GM12878 (cell line): ENCODE results near the gene TAF9. TPM values are rescaled to one million over a fixed set of nuclear protein-coding genes. Genes with fewer than 3 reads are reported as not detected.

Source experiments
- ATAC-seq: fragments of 200-7000 bp; cut with Tn5 transposase; 3 replicates; pipeline ENCODE4 v1.9.1; 2020; ENCODE audit warnings: mild to moderate bottlenecking, moderate library complexity
- BruUV-seq: library from RNA; stranded (reverse); fragments of 400-500 nt; replicated peaks from 2 replicates; lab custom pipeline; 2021; lab: Mats Ljungman, UMichigan
- CTCF ChIA-PET: fragments of 300-600 bp; sonication (Branson Sonifier 250); formaldehyde crosslinking; extraction: SDS; loops from one replicate; lab custom pipeline; 2021; ENCODE audit warnings: inconsistent platforms; lab: Yijun Ruan, JAX
- POLR2A ChIA-PET: fragments of 350-600 bp; formaldehyde crosslinking; extraction: SDS; loops from one replicate; lab custom pipeline; 2021; ENCODE audit warnings: inconsistent platforms; lab: Charles Lee
- RAD21 ChIA-PET: fragments of 300-600 bp; sonication (Branson Sonifier 250); formaldehyde crosslinking; loops from one replicate; lab custom pipeline; 2023; ENCODE audit warnings: antibody characterized with exemption; ENCODE audit not compliant: unreplicated experiment; lab: Charles Lee
- SMC1A ChIA-PET: fragments of 300-600 bp; sonication (Branson Sonifier 250); formaldehyde crosslinking; loops from one replicate; lab custom pipeline; 2023; ENCODE audit not compliant: unreplicated experiment, uncharacterized antibody; lab: Charles Lee
- DNase-seq: peaks from one replicate; pipeline ENCODE4 v3.0.0-alpha.2; 2011; ENCODE audit warnings: low read depth, low spot score
- FAIRE-seq: peaks from 3 replicates; lab custom pipeline; 2011; peaks lifted over from hg19 to GRCh38; lab: Jason Lieb, UNC
- H2AFZ ChIP-seq: 2 replicates; pipeline ENCODE4 v1.6.0; 2011; ENCODE audit warnings: low read depth, low read length, control low read depth; ENCODE audit not compliant: control insufficient read depth
- H3K27ac ChIP-seq: 2 replicates; pipeline ENCODE4 v1.5.1; 2011; ENCODE audit warnings: control low read depth; ENCODE audit not compliant: control insufficient read depth, insufficient read depth
- H3K27me3 ChIP-seq, 2 experiments: replicated peaks in 1 of 2; 2 replicates each; pipeline versions ENCODE4 v1.6.0 to v1.6.1; 2011; ENCODE audit warnings: low read length in 1 of 2; ENCODE audit not compliant: control insufficient read depth in 2 of 2, insufficient read depth in 2 of 2
- H3K36me3 ChIP-seq, 2 experiments: 2 replicates each; pipeline ENCODE4 v1.5.1; 2011; ENCODE audit warnings: low read length in 1 of 2; ENCODE audit not compliant: control insufficient read depth in 2 of 2, insufficient read depth in 2 of 2
- H3K4me1 ChIP-seq: 2 replicates; pipeline ENCODE4 v1.6.1; 2011; ENCODE audit warnings: mild to moderate bottlenecking, low read length, moderate library complexity, mixed read lengths; ENCODE audit not compliant: control insufficient read depth, insufficient read depth
- H3K4me2 ChIP-seq: 2 replicates; pipeline ENCODE4 v1.6.0; 2011; ENCODE audit warnings: control low read depth; ENCODE audit not compliant: control insufficient read depth, insufficient read depth
- H3K4me3 ChIP-seq: fragments of 200-600 bp; sonication (generic); 2 replicates; pipeline ENCODE4 v1.5.1; 2016
- H3K79me2 ChIP-seq: 2 replicates; pipeline ENCODE4 v1.6.0; 2011; ENCODE audit warnings: low read length; ENCODE audit not compliant: control insufficient read depth, insufficient read depth
- H3K9ac ChIP-seq: 2 replicates; pipeline ENCODE4 v1.8.0; 2011; ENCODE audit warnings: low read length, control low read depth, mixed read lengths; ENCODE audit not compliant: control insufficient read depth, insufficient read depth
- H3K9me3 ChIP-seq: replicated peaks from 3 replicates; pipeline ENCODE4 v1.5.1; 2011; ENCODE audit warnings: mild to moderate bottlenecking, low read length; ENCODE audit not compliant: control insufficient read depth, insufficient read depth
- H4K20me1 ChIP-seq: 2 replicates; pipeline ENCODE4 v1.6.0; 2011; ENCODE audit not compliant: control insufficient read depth, insufficient read depth
- BACH1 ChIP-seq: fragments of 450-650 bp; IDR thresholded peaks from 2 replicates; pipeline ENCODE4 v1.6.1; 2017; ENCODE audit warnings: mild to moderate bottlenecking, borderline replicate concordance
- GABPA ChIP-seq: IDR thresholded peaks from 2 replicates; pipeline ENCODE4 v1.6.1; 2014; ENCODE audit warnings: antibody characterized with exemption, low read depth, mild to moderate bottlenecking, inconsistent platforms
- HDGF ChIP-seq: fragments of 450-650 bp; IDR thresholded peaks from 2 replicates; pipeline ENCODE4 v1.6.1; 2016; ENCODE audit warnings: antibody characterized with exemption
- JUND ChIP-seq: IDR thresholded peaks from 2 replicates; pipeline ENCODE4 v1.6.1; 2012; ENCODE audit warnings: low read depth, mild to moderate bottlenecking, low read length, improper control_type of control experiment, moderate library complexity
- RUNX3 ChIP-seq: IDR thresholded peaks from 2 replicates; pipeline ENCODE4 v1.6.1; 2012; ENCODE audit warnings: low read length, inconsistent platforms
- SMARCA5 ChIP-seq: fragments of 450-650 bp; IDR thresholded peaks from 2 replicates; pipeline ENCODE4 v1.6.1; 2017; ENCODE audit warnings: mild to moderate bottlenecking
- SMC3 ChIP-seq: IDR thresholded peaks from 2 replicates; pipeline ENCODE4 v1.6.1; 2011; ENCODE audit warnings: low read length, improper control_type of control experiment, borderline replicate concordance
- YY1 ChIP-seq: IDR thresholded peaks from 2 replicates; pipeline ENCODE4 v1.6.1; 2011; ENCODE audit warnings: low read depth, mild to moderate bottlenecking, low read length
- ZNF207 ChIP-seq: fragments of 450-650 bp; IDR thresholded peaks from 2 replicates; pipeline ENCODE4 v1.6.1; 2014; ENCODE audit warnings: antibody characterized with exemption, mild to moderate bottlenecking, borderline replicate concordance
- ZNF274 ChIP-seq: IDR thresholded peaks from one replicate; pipeline ENCODE4 v1.8.0; 2011; ENCODE audit not compliant: insufficient read length, insufficient read depth
- ZNF384 ChIP-seq: IDR thresholded peaks from 2 replicates; pipeline ENCODE4 v1.6.1; 2012; ENCODE audit warnings: low read depth, mild to moderate bottlenecking, low read length, improper control_type of control experiment, borderline replicate concordance
- WGBS: methylation state at CpG from one replicate; pipeline ENCODE4 v1.1.6; 2016; ENCODE audit warnings: low lambda C conversion rate; ENCODE audit not compliant: insufficient replicate concordance, insufficient coverage; ENCODE audit errors: missing lambda C conversion rate; 5-methylcytosine and 5-hydroxymethylcytosine counted together
- in situ Hi-C: fragments of 300-500 bp; cut with MboI; formaldehyde crosslinking; loops from 9 replicates; pipeline ENCODE4 v1.14.3; 2018; ENCODE audit warnings: mixed read lengths
- intact Hi-C: fragments of 100-400 bp; cut with micrococcal nuclease; formaldehyde crosslinking; loops from one replicate; pipeline ENCODE4 v1.14.2; 2022; ENCODE audit not compliant: unreplicated experiment
- polyA plus RNA-seq, 11 experiments: library from polyadenylated mRNA; depleted of rRNA in 4 of 11; unstranded in 6 of 11; stranded (reverse) in 5 of 11; fragments of >200 nt; fragmentation: Nextera tagmentation in 4 of 11; fragmentation: Illumina TruSeq in 1 of 11; extraction: Ambion mirVana in 4 of 11; extraction: Trizol in 1 of 11; gene quantifications; 1 replicate in 1 of 11; 2 replicates in 10 of 11; pipeline versions ENCODE4 v1.2.1 to v1.2.3, GENCODE V29; 2011 to 2016; ENCODE audit warnings: inconsistent platforms in 2 of 11, missing spikeins in 2 of 11, low read depth in 1 of 11
- total RNA-seq, 4 experiments: library from RNA; depleted of rRNA in 3 of 4; stranded (reverse); fragments of >200 nt in 3 of 4; fragmentation: Illumina TruSeq in 1 of 4; extraction: Trizol in 1 of 4; gene quantifications; 2 replicates each; pipeline versions ENCODE4 v1.2.1 to v1.2.3, GENCODE V29; 2013 to 2021
- TF ChIP-seq, protein P1 (sequence below), 3 experiments: IDR thresholded peaks in 2 of 3; conservative IDR thresholded peaks in 1 of 3; 2 replicates each; pipeline ENCODE4 v1.5.1; 2011; ENCODE audit warnings: low read depth in 3 of 3, low read length in 3 of 3, mild to moderate bottlenecking in 3 of 3, control low read depth in 2 of 3, moderate library complexity in 2 of 3, inconsistent platforms in 1 of 3, mixed read lengths in 1 of 3; ENCODE audit not compliant: control insufficient read depth in 2 of 3, insufficient read depth in 1 of 3; ENCODE audit errors: extremely low read depth in 1 of 3
- TF ChIP-seq, protein P2 (sequence below): fragments of 450-650 bp; IDR thresholded peaks from 2 replicates; pipeline ENCODE4 v1.6.1; 2017; ENCODE audit warnings: borderline replicate concordance
- TF ChIP-seq, protein P3 (sequence below): fragments of 450-650 bp; formaldehyde crosslinking; IDR thresholded peaks from 2 replicates; pipeline ENCODE4 v1.4.0; 2020; ENCODE audit warnings: mild to moderate bottlenecking, moderate library complexity
- TF ChIP-seq, protein P4 (sequence below): fragments of 450-650 bp; IDR thresholded peaks from 2 replicates; pipeline ENCODE4 v1.6.1; 2016; ENCODE audit warnings: mild to moderate bottlenecking

Gene TAF9
- total and polyA plus RNA-seq, 10 of the 15 experiments (the other 5 are each of a cell fraction or from before 2014, with no cell fraction given), result 64.4 to 318 (median 150) TPM

DNA sequence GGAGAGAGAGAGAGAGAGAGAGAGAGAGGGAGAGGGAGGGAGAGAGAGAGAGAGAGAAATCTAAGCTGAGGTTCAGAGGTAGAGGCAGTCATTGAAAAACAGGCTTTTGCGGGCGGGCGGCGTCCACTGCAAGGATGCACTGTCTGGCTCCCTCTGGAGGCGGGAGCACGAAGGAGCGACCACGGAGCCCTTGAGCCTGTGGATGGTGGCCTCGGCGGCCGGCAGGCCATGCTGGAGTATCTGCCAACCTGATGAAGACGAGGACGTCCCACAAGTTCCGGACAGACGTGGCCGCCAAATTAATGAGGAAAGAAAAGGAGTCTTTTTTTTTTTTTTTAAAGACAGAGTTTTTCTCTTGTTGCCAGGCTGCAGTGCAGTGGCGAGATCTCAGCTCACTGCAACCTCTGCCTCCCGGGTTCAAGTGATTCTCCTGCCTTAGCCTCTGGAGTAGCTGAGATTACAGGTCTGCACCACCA, 34.5 kb downstream of the TAF9 start:
- FAIRE-seq (no peak), ATAC-seq (peak; percentile 84), DNase-seq (no peak)
- Histone ChIP-seq H3K9ac (no peak overlapping the region), H3K4me3 (no peak overlapping the region), H3K79me2 (peaks cover 2% of the 10 kb centered on the region), H4K20me1 (no peaks in the 10 kb centered on the region), H3K27ac (no peak overlapping the region), H3K9me3 (no peaks in the 10 kb centered on the region), H3K36me3 (no peaks in the 10 kb centered on the region), H3K4me1 (peaks cover 3% of the 10 kb centered on the region; the same call in 1 of the 2 replicates), H3K27me3 (no peaks in the 10 kb centered on the region), H3K4me2 (no peak overlapping the region), H2AFZ (peak overlapping the region; percentile 39)
- 9% methylated on average over 18 of the region's 18 CpGs for WGBS
- CTCF ChIA-PET, result interaction anchor here (0.6 to 2.8 kb wide), 23 partner anchors 8 to 1170 kb away, joined by 3 to 14 read pairs (median 4); partner anchors contain the start of gene SLC30A5
- POLR2A ChIA-PET, result interaction anchor here (0.6 to 1.4 kb wide), 6 partner anchors 35 to 241 kb away, joined by 3 to 6 read pairs (median 4); partner anchors contain the start of genes AK6, RAD17, SLC30A5 and TAF9
- SMC1A ChIA-PET, result interaction anchor here (0.7 to 2.3 kb wide), 6 partner anchors 11 to 291 kb away, joined by 3 to 10 read pairs (median 4); partner anchors contain the start of gene SLC30A5
- intact Hi-C loops, result loop anchor here (1.0 to 2.0 kb wide), 2 partner anchors 242 to 292 kb away; no protein-coding TSS in a partner anchor
- no TSS peak for BruUV-seq
- RAD21 ChIA-PET, result interaction anchor here (0.6 to 3.3 kb wide), 7 partner anchors 40 to 241 kb away, joined by 3 to 31 read pairs (median 3); partner anchors contain the start of genes CCNB1, CDK7 and SLC30A5
- in situ Hi-C loops, result no loop called here
- TF ChIP-seq YY1 (peak; percentile 71), HDGF (0 out of 2 replicates have a peak, but pooled peaks have one; percentile 39), GABPA (no peak), RUNX3 (peak; percentile 57; the same call in 1 of the 2 replicates), JUND (no peak), ZNF274 (no peak), ZNF207 (no peak), SMC3 (peak; percentile 69), SMARCA5 (peak; percentile 46; the same call in 1 of the 2 replicates), BACH1 (no peak), ZNF384 (0 out of 2 replicates have a peak, but pooled peaks have one; percentile 6)
- TF ChIP-seq, protein P1, sequence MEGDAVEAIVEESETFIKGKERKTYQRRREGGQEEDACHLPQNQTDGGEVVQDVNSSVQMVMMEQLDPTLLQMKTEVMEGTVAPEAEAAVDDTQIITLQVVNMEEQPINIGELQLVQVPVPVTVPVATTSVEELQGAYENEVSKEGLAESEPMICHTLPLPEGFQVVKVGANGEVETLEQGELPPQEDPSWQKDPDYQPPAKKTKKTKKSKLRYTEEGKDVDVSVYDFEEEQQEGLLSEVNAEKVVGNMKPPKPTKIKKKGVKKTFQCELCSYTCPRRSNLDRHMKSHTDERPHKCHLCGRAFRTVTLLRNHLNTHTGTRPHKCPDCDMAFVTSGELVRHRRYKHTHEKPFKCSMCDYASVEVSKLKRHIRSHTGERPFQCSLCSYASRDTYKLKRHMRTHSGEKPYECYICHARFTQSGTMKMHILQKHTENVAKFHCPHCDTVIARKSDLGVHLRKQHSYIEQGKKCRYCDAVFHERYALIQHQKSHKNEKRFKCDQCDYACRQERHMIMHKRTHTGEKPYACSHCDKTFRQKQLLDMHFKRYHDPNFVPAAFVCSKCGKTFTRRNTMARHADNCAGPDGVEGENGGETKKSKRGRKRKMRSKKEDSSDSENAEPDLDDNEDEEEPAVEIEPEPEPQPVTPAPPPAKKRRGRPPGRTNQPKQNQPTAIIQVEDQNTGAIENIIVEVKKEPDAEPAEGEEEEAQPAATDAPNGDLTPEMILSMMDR (IDR thresholded peaks at IDR 0.05 in 2 of 3, conservative IDR thresholded peaks at IDR 0.05 in 1 of 3; ENCODE audit: control insufficient read depth in 2 of 3, extremely low read depth in 1 of 3, insufficient read depth in 1 of 3, low read depth in 3 of 3, low read length in 3 of 3), result peak; percentile 57 to 86 (median 79)
- TF ChIP-seq, protein P2, sequence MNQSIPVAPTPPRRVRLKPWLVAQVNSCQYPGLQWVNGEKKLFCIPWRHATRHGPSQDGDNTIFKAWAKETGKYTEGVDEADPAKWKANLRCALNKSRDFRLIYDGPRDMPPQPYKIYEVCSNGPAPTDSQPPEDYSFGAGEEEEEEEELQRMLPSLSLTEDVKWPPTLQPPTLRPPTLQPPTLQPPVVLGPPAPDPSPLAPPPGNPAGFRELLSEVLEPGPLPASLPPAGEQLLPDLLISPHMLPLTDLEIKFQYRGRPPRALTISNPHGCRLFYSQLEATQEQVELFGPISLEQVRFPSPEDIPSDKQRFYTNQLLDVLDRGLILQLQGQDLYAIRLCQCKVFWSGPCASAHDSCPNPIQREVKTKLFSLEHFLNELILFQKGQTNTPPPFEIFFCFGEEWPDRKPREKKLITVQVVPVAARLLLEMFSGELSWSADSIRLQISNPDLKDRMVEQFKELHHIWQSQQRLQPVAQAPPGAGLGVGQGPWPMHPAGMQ, result no peak
- TF ChIP-seq, protein P3, sequence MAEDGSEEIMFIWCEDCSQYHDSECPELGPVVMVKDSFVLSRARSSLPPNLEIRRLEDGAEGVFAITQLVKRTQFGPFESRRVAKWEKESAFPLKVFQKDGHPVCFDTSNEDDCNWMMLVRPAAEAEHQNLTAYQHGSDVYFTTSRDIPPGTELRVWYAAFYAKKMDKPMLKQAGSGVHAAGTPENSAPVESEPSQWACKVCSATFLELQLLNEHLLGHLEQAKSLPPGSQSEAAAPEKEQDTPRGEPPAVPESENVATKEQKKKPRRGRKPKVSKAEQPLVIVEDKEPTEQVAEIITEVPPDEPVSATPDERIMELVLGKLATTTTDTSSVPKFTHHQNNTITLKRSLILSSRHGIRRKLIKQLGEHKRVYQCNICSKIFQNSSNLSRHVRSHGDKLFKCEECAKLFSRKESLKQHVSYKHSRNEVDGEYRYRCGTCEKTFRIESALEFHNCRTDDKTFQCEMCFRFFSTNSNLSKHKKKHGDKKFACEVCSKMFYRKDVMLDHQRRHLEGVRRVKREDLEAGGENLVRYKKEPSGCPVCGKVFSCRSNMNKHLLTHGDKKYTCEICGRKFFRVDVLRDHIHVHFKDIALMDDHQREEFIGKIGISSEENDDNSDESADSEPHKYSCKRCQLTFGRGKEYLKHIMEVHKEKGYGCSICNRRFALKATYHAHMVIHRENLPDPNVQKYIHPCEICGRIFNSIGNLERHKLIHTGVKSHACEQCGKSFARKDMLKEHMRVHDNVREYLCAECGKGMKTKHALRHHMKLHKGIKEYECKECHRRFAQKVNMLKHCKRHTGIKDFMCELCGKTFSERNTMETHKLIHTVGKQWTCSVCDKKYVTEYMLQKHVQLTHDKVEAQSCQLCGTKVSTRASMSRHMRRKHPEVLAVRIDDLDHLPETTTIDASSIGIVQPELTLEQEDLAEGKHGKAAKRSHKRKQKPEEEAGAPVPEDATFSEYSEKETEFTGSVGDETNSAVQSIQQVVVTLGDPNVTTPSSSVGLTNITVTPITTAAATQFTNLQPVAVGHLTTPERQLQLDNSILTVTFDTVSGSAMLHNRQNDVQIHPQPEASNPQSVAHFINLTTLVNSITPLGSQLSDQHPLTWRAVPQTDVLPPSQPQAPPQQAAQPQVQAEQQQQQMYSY, result no peak
- TF ChIP-seq, protein P4, sequence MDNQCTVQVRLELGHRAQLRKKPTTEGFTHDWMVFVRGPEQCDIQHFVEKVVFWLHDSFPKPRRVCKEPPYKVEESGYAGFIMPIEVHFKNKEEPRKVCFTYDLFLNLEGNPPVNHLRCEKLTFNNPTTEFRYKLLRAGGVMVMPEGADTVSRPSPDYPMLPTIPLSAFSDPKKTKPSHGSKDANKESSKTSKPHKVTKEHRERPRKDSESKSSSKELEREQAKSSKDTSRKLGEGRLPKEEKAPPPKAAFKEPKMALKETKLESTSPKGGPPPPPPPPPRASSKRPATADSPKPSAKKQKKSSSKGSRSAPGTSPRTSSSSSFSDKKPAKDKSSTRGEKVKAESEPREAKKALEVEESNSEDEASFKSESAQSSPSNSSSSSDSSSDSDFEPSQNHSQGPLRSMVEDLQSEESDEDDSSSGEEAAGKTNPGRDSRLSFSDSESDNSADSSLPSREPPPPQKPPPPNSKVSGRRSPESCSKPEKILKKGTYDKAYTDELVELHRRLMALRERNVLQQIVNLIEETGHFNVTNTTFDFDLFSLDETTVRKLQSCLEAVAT, result peak; percentile 82; the same call in 1 of the 2 replicates
